HG03439 (cell line): Measurements from ENCODE around the gene SEMA3D.

ENCODE experiments used
- ATAC-seq: cut with Tn5 transposase; IDR thresholded peaks from one replicate; pipeline ENCODE4 v1.9.1; 2021; ENCODE audit warnings: mild to moderate bottlenecking, moderate library complexity; ENCODE audit not compliant: unreplicated experiment

The SEMA3D gene

GRCh38 chr7:85186521-85187241, at the start of gene SEMA3D:
SEMA3D (minus strand) TSS chr7:85187056; CDS start chr7:85121891, 65,165 bp downstream.
- ATAC-seq, result peak; percentile 94

- ATAC-seq, result no peak
These were observed 47.9 kb upstream of the SEMA3D start for GRCh38 chr7:85234730-85235129.

- ATAC-seq, result no peak
These were observed 45.2 kb upstream of the SEMA3D start for GRCh38 chr7:85232068-85232467.

- ATAC-seq, result no peak
These were observed 43.8 kb upstream of the SEMA3D start for GRCh38 chr7:85230623-85231022.

- ATAC-seq, result no peak
These were observed 42.7 kb upstream of the SEMA3D start for GRCh38 chr7:85229544-85229943.

- no peak for ATAC-seq
These were observed 39.7 kb upstream of the SEMA3D start for GRCh38 chr7:85226361-85227085.

GRCh38 chr7:85224171-85224570, 37.3 kb upstream of the SEMA3D start:
- no peak for ATAC-seq

- ATAC-seq, result no peak
These were observed 35.7 kb upstream of the SEMA3D start for GRCh38 chr7:85222522-85222921.

- no peak for ATAC-seq
These were observed 34.9 kb upstream of the SEMA3D start for GRCh38 chr7:85221796-85222195.

- no peak for ATAC-seq
These were observed 33.8 kb upstream of the SEMA3D start for GRCh38 chr7:85220651-85221050.

- no peak for ATAC-seq
These were observed 33.2 kb upstream of the SEMA3D start for GRCh38 chr7:85220023-85220422.

- ATAC-seq, result no peak
These were observed 30.2 kb upstream of the SEMA3D start for GRCh38 chr7:85217085-85217484.

- ATAC-seq, result peak; percentile 92
These were observed 28.2 kb upstream of the SEMA3D start for GRCh38 chr7:85215098-85215497.

GRCh38 chr7:85213500-85213899, 26.6 kb upstream of the SEMA3D start:
- no peak for ATAC-seq

- no peak for ATAC-seq
These were observed 18.9 kb upstream of the SEMA3D start for GRCh38 chr7:85205754-85206153.

- no peak for ATAC-seq
These were observed 17.6 kb upstream of the SEMA3D start for GRCh38 chr7:85204496-85204895.

- ATAC-seq, result no peak
These were observed 17.2 kb upstream of the SEMA3D start for GRCh38 chr7:85204061-85204460.

GRCh38 chr7:85201209-85201608, 14.4 kb upstream of the SEMA3D start:
- no peak for ATAC-seq

- ATAC-seq, result no peak
These were observed 9.8 kb upstream of the SEMA3D start for GRCh38 chr7:85196696-85197095.

GRCh38 chr7:85191383-85191782, 4.5 kb upstream of the SEMA3D start:
- no peak for ATAC-seq

GRCh38 chr7:85186083-85186520, 754 bp downstream of the SEMA3D start:
- peak; percentile 11 for ATAC-seq

GRCh38 chr7:85185424-85186082, 1.3 kb downstream of the SEMA3D start:
- ATAC-seq, result no peak
